GM12878 (cell line): ENCODE results near the gene CHD1L.

Experiments
- BMI1 ChIP-seq: fragments of 450-650 bp; IDR thresholded peaks from 2 replicates; pipeline ENCODE4 v1.6.1; 2016; ENCODE audit warnings: mild to moderate bottlenecking, moderate library complexity, borderline replicate concordance
- NFIC ChIP-seq: IDR thresholded peaks from 2 replicates; pipeline ENCODE4 v1.6.1; 2012; ENCODE audit warnings: low read depth, mild to moderate bottlenecking, inconsistent platforms, low read length, moderate library complexity
- SRF ChIP-seq, 2 experiments: IDR thresholded peaks; 2 replicates each; pipeline ENCODE4 v1.6.1; 2011; ENCODE audit warnings: low read depth in 2 of 2, low read length in 2 of 2, mild to moderate bottlenecking in 1 of 2, moderate library complexity in 1 of 2
- TF ChIP-seq, protein P1 (sequence below): IDR thresholded peaks from 2 replicates; pipeline ENCODE4 v1.6.1; 2012; ENCODE audit warnings: low read depth, low read length, improper control_type of control experiment

DNA sequence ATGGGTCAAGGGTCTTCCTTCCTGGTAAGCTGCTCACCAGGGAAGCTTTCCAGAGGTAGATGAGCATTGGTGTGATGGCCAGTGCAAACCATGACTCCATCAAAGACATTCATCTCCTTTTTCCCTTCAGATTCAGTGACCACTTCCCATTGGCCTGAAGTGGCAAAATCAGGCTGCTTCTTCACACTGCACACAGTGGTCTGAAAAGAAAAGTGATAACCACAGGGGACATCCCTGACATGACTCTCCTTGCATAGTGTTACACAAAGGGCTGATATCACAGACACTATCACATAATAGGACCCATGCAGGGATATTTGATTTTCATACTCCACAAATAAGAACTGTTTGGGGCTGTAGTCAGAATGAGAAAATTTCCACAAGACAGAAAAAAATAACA lies 29.2 kb upstream of the CHD1L start:
- TF ChIP-seq NFIC (no peak), BMI1 (no peak), SRF (IDR thresholded peaks at IDR 0.05; ENCODE audit: low read depth in 2 of 2, low read length in 2 of 2) (no peak)
- TF ChIP-seq, protein P1, sequence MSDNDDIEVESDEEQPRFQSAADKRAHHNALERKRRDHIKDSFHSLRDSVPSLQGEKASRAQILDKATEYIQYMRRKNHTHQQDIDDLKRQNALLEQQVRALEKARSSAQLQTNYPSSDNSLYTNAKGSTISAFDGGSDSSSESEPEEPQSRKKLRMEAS, result no peak
